ENCODE data around the gene TJAP1. TPM values are rescaled to one million over a fixed set of nuclear protein-coding genes. Genes with fewer than 3 reads are reported as not detected.

The TJAP1 gene
- total and polyA plus RNA-seq, 2 of the 8 experiments (the other 6 are each of a cell fraction or from before 2014, with no cell fraction given) = 30.7 to 40.4 TPM

DNA sequence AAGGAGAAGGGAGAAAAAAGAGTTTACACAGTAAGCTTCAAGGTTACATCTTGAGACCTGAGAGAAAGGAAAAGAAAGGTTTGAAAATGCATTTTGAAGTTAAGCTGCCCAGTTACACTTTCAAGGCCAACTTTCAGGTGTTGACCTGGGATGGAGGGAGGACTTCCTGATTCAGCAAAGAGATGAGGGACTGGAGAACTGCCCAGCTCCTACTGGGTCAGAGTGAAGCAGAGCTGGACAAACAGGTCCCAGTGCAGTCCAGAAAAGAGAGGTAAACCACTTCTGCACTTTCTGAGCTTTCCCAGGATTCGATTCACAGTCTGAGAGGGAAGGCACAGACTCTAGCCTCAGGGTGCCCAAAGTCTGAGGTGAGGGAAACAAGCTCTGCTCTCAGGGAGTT, 6.0 kb upstream of the TJAP1 start:
- 87% methylated on average over 1 of the region's 1 CpG; no CpG with 5 or more reads in 1 of the 2 experiments for WGBS, 2 experiments (ENCODE audit: extremely low coverage in 1 of 2, insufficient coverage in 1 of 2, insufficient read length in 1 of 2, insufficient replicate concordance in 2 of 2, low coverage in 1 of 2, low lambda C conversion rate in 2 of 2, missing lambda C conversion rate in 1 of 2)
- no peaks in the 10 kb centered on the region for H4K20me1 ChIP-seq (replicated peaks in 1 of 2; ENCODE audit: control insufficient read depth in 1 of 2, insufficient read depth in 2 of 2, low read length in 2 of 2)
- TF ChIP-seq KDM4A (IDR thresholded peaks at IDR 0.05; ENCODE audit: low read depth, low read length, severe bottlenecking) (no peak), ASH2L (IDR thresholded peaks at IDR 0.05; ENCODE audit: low read length) (no peak), KDM5A (IDR thresholded peaks at IDR 0.05; ENCODE audit: low read length) (no peak)
- H3K79me1 ChIP-seq (ENCODE audit: low read depth, low read length) = no peaks in the 10 kb centered on the region
- H2AK5ac ChIP-seq (ENCODE audit: low read depth, low read length) = no peak overlapping the region
- H3K36me3 ChIP-seq (ENCODE audit: control insufficient read depth in 2 of 4, insufficient read depth in 4 of 4, low read length in 3 of 4) = no peaks in the 10 kb centered on the region
- no peak overlapping the region for H3K18ac ChIP-seq (ENCODE audit: extremely low read depth, low read length)
- H3K4me2 ChIP-seq (ENCODE audit: insufficient read depth in 1 of 2, low read depth in 2 of 2, low read length in 2 of 2) = no peak overlapping the region
- DNase-seq (ENCODE audit: low read depth in 1 of 2, low spot score in 2 of 2) = no peak
- no peak overlapping the region for H3K27ac ChIP-seq (ENCODE audit: low read depth, low read length)
- H3K79me2 ChIP-seq (ENCODE audit: control insufficient read depth in 1 of 2, insufficient read depth in 2 of 2, low read length in 2 of 2) = no peaks in the 10 kb centered on the region
- no peak overlapping the region for H3K9ac ChIP-seq (replicated peaks in 1 of 4; ENCODE audit: extremely low read depth in 1 of 4, low read depth in 3 of 4, low read length in 3 of 4)
- no peak overlapping the region for H3K4ac ChIP-seq (replicated peaks; ENCODE audit: insufficient read length, low read depth, low read length)
- ChIA-PET CTCF (ENCODE audit: partially characterized antibody) (interaction anchor here (1.0 to 32.9 kb wide), 6 partner anchors 12 to 29 kb away, joined by 3 to 536 read pairs (median 3); partner anchors contain the start of genes DLK2 and LRRC73), POLR2A (ENCODE audit: partially characterized antibody) (interaction anchor here (1.1 kb wide), 1 partner anchor 44 kb away, joined by 3 read pairs; the partner anchor contains the start of gene ABCC10)
- H2BK120ac ChIP-seq (replicated peaks; ENCODE audit: low read depth, low read length) = no peak overlapping the region
- no peaks in the 10 kb centered on the region for H3K9me3 ChIP-seq (ENCODE audit: insufficient read depth in 2 of 2, low read depth in 1 of 2, low read length in 1 of 2)
- no peak overlapping the region for H3K23ac ChIP-seq (ENCODE audit: insufficient read length)
- H3K4me3 ChIP-seq (ENCODE audit: extremely low read depth in 1 of 4, insufficient read depth in 2 of 4, low read depth in 3 of 4, low read length in 4 of 4) = no peak overlapping the region
- no peak overlapping the region for H4K91ac ChIP-seq (replicated peaks; ENCODE audit: insufficient read length, low read length)
- no peak overlapping the region for H3K14ac ChIP-seq (ENCODE audit: insufficient read length)
- H3K4me1 ChIP-seq (replicated peaks in 1 of 4; ENCODE audit: control insufficient read depth in 3 of 4, insufficient read depth in 4 of 4, low read length in 3 of 4) = peaks cover 0 to 8% (median 5%) of the 10 kb centered on the region in 4 experiments; a peak in 4 of 7 replicates
- H2BK12ac ChIP-seq (ENCODE audit: low read depth, low read length) = no peak overlapping the region
- no peak overlapping the region for H2BK5ac ChIP-seq (ENCODE audit: low read depth, low read length)
- no peak overlapping the region for H4K8ac ChIP-seq (ENCODE audit: extremely low read depth, insufficient read depth, low read length)
- H2AFZ ChIP-seq (ENCODE audit: low read length) = peak overlapping the region; percentile 62; the same call in 1 of the 2 replicates
- no peak overlapping the region for H2BK20ac ChIP-seq (ENCODE audit: low read length)
- no peaks in the 10 kb centered on the region for H3K23me2 ChIP-seq (ENCODE audit: low read depth, low read length)
- H4K5ac ChIP-seq (ENCODE audit: insufficient read length, low read depth, low read length) = no peak overlapping the region
- H3K56ac ChIP-seq (replicated peaks; ENCODE audit: insufficient read length, low read depth, low read length) = no peak overlapping the region
- no peaks in the 10 kb centered on the region for H3K27me3 ChIP-seq (replicated peaks in 1 of 4; ENCODE audit: control insufficient read depth in 3 of 4, extremely low read depth in 1 of 4, insufficient read depth in 3 of 4, low read length in 3 of 4)
- no peak for FAIRE-seq
- no peak overlapping the region for H2BK15ac ChIP-seq (ENCODE audit: low read length)

All from H1 (cell line).